Posterior cingulate gyrus (tissue), 11 donors: Measurements from ENCODE around the gene CIB4.

ENCODE experiments used
- DNase-seq, 10 donors: peaks; one replicate each; pipeline versions ENCODE4 v3.0.0 to v3.0.0-alpha.2; 2020 to 2021; ENCODE audit warnings: mixed read lengths in 3 of 10
- intact Hi-C: fragments of 100-400 bp; cut with DNase I; formaldehyde crosslinking; loops from one replicate; pipeline ENCODE4 v1.15.1; 2023

Gene CIB4

GRCh38 chr2:26537069-26537825 lies 103.9 kb downstream of the CIB4 start:
- intact Hi-C loops: no loop called here
- DNase-seq: peak in 2 of 10 donors; percentile 36 to 60

DNA sequence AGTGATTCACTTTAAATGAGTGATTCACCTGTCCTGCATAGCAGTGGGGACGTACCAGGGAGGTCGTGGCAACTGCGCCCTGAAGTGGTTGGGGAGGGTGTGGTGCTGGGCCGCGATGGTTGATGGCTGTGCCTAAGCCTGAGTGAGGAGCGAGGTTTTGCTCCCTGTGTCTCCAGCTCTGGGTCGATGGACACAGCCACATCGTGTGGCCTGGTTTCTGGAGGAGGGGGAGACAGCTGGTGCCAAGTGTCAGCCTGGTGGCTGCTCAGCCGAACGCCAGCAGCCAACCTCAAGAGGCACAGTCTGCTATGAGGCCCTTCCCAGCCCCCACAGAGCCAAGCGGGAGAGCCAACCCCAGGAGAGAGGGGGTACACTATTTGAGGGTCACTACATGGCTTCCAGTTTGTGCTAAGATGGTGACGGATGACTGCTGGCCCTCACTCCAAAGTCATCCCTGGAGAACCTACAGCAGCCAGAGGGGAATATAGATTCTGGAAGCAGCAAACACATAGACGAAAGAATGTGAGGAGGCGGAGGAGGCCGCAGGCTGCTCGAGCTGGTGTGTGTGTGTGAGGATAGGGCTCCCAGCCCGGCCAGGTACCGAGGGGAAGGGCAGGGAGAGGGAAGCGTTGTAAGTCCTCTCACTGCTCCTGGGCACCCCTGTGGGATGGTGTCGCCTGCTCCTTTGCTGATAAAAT lies 104.6 kb downstream of the CIB4 start:
- intact Hi-C loops: no loop called here
- DNase-seq: peak in 2 of 10 donors; percentile 25 to 66

DNA sequence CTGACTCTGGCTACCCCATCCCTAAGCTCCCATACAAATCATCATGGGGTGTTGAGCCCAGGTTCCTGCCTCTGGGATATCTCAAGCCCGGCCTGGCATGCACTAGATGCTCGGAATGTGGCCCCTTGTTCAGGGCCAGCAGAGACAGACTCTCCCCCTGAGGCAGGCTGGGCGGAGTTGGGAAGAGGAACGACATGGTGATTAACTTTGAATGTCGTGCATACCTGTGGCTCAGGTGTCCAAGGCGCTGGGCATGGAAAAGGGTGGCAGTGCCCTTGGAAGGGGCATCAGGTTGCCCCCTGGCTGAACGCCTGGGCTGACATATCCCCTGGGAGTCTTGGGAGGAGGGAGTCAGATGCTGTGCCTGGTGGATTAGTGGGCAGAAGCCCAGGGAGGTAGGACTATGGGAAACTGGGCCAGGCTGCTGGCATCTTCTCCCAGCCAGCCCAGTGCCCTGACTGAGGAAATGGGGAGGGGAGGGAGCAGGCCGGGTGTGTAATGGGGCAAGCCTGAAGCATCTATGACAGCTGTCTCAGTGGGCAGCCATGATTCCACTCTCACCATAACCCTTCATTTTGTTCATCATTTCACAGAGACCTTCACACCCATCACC lies 105.4 kb downstream of the CIB4 start:
- peak in 2 of 10 donors; percentile 48 to 49 for DNase-seq
- intact Hi-C loops: no loop called here

DNA sequence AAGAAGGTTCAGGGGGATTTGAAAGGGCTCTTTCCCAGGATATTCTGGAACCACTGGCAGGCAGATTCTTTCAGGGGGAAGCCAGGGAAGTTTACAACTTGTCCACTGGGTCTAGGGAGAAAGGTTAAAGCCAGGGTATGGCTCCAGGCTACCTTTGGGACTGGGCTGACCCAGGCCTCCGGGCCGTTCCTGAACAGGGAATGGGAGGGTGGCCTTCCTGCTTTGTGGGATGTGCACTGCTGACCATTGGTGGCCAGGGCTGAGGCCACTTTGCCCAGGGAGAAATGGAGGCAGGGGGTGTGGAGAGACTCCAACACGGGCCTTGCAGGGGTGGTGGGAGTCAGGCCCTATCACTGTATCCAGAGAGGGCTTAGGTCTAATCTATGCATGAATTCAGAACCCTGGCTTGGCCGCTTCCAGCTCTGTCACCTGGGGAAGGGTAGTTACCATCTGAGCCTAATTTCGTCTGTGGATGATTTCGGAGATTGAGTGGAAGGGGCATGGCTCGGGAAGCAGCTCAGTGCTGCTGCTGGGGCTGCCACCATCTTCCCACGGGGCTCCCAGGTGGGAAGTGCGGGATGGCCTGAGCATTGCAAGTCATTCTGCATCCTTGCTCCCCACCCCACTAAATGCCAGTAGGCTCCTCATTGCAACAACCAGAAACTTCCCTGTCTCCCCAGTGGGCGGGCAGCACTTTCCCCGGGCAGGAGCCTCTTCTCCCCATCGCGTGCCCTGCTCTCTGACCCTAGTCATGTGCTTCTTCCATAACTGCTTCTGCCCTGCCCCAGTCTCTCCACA lies 106.1 kb downstream of the CIB4 start:
- intact Hi-C loops: no loop called here
- DNase-seq: peak in 2 of 10 donors; percentile 53 to 55

GRCh38 chr2:26534098-26534864 lies 106.9 kb downstream of the CIB4 start:
- peak in 1 of 10 donors; percentile 34 for DNase-seq
- intact Hi-C loops: no loop called here

DNA sequence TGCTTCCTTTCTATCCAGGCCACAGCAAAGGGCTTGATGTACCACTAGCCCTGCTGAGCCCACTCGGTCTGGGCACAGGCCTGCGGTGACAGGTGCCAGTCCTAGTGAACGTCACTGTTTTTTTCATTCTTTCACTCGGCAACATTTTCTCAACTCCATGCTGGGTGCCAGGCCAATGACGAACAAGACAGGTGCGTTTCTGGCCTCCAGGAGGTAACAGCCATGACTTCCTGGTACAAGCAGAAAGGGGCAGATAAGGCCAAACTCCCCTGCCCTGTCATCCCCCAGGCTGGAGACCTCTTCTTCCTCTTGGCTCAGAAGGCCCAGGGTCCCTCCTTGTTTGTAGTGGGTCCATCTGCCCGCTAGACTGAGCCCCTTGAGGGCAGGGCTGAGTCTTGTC lies 107.5 kb downstream of the CIB4 start:
- intact Hi-C loops: no loop called here
- DNase-seq: peak in 1 of 10 donors; percentile 43

DNA sequence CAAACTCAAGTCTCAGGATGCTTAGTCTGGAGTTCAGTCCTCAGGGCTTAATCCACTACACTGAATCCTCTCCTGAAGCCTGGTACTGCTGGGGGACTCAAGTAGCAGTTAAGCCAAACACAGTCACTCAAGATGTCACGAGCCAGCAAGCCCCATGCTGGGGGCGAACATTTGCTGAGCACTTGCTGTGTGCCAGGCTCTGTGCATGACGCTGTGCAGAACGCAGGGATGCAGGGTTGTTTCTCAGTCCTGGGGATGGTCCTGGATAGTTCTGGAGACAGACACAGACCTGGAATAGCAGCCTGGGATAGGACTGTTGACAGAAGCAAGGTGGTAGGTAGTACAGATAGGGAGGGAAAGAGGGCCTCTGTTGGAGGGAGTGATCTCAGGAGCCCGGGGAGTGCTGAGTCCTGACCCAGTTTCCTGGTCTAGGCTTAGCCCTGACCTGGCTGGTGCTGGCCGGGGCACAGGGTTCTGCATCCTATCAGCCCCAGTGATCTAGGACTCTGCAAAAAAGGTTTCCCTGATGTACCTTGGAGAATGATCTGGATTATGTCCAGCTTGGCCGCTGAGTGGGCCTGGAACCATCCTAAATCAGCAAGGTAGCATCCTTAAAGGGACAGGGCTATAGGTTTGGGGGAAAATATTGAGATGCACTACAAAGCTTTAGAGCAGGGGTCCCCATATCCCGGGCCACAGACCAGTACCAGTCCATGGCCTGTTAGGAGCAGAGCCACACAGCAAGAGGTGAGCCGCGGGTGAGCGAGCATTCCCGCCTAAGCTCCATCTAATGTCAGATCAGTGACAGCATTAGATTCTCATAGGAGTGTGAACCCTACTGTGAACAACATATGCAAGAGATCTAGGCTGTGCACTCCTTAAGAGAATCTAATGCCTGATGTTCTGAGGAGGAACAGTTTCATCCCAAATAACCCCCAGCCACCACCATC lies 108.6 kb downstream of the CIB4 start:
- DNase-seq: peak in 2 of 10 donors; percentile 45 to 51
- intact Hi-C loops: no loop called here
